Hepatocyte (in vitro differentiated cells): ENCODE measurements around the gene CNOT4. TPM values are rescaled to one million over a fixed set of nuclear protein-coding genes. Genes with fewer than 3 reads are reported as not detected.

ENCODE experiments used
- DNase-seq: peaks from one replicate; pipeline ENCODE4 v3.0.0-alpha.2; 2016; ENCODE audit warnings: low spot score
- H2AFZ ChIP-seq: fragments of 200-600 bp; sonication (generic); 2 replicates; pipeline ENCODE4 v1.6.0; 2016; ENCODE audit warnings: antibody characterized with exemption, mild to moderate bottlenecking
- H3K27ac ChIP-seq: fragments of 200-600 bp; sonication (generic); 2 replicates; pipeline ENCODE4 v1.5.1; 2016; ENCODE audit warnings: mild to moderate bottlenecking
- H3K27me3 ChIP-seq: fragments of 200-600 bp; sonication (generic); 2 replicates; pipeline ENCODE4 v1.6.1; 2016
- H3K36me3 ChIP-seq: fragments of 200-600 bp; sonication (generic); replicated peaks from 2 replicates; pipeline ENCODE4 v1.5.1; 2016; ENCODE audit warnings: low read depth; ENCODE audit not compliant: insufficient read depth
- H3K4me1 ChIP-seq: fragments of 200-600 bp; sonication (generic); 2 replicates; pipeline ENCODE4 v1.5.1; 2016; ENCODE audit warnings: mild to moderate bottlenecking, moderate library complexity; ENCODE audit not compliant: insufficient read depth
- H3K4me2 ChIP-seq: fragments of 200-600 bp; sonication (generic); 2 replicates; pipeline ENCODE4 v1.6.0; 2016
- H3K4me3 ChIP-seq: fragments of 200-600 bp; sonication (generic); 2 replicates; pipeline ENCODE4 v1.5.1; 2016; ENCODE audit warnings: mild to moderate bottlenecking
- H3K79me2 ChIP-seq: fragments of 200-600 bp; sonication (generic); 2 replicates; pipeline ENCODE4 v1.6.0; 2017; ENCODE audit warnings: mild to moderate bottlenecking
- H3K9me2 ChIP-seq: fragments of 200-600 bp; sonication (generic); replicated peaks from 2 replicates; pipeline ENCODE4 v1.6.0; 2017; ENCODE audit warnings: mild to moderate bottlenecking; ENCODE audit not compliant: insufficient read depth
- H3K9me3 ChIP-seq: fragments of 200-600 bp; sonication (generic); 2 replicates; pipeline ENCODE4 v1.5.1; 2016; ENCODE audit warnings: low read depth, mild to moderate bottlenecking
- H4K20me1 ChIP-seq: fragments of 200-600 bp; sonication (generic); 2 replicates; pipeline ENCODE4 v1.6.0; 2016; ENCODE audit warnings: mild to moderate bottlenecking; ENCODE audit not compliant: insufficient read depth, poor library complexity, severe bottlenecking
- EZH2 ChIP-seq: fragments of 200-600 bp; sonication (generic); IDR thresholded peaks from 2 replicates; pipeline ENCODE4 v1.6.1; 2016; ENCODE audit warnings: antibody characterized with exemption, mild to moderate bottlenecking, borderline replicate concordance
- EZH2phosphoT487 ChIP-seq: fragments of 200-600 bp; sonication (generic); IDR thresholded peaks from one replicate; pipeline ENCODE4 v1.6.1; 2018; ENCODE audit warnings: antibody characterized with exemption, mild to moderate bottlenecking, low read depth, moderate library complexity; ENCODE audit not compliant: unreplicated experiment, severe bottlenecking
- WGBS: methylation state at CpG from one replicate; pipeline ENCODE4 v1.1.6; 2016; ENCODE audit warnings: low lambda C conversion rate; ENCODE audit errors: missing lambda C conversion rate; 5-methylcytosine and 5-hydroxymethylcytosine counted together
- polyA plus RNA-seq: library from polyadenylated mRNA; unstranded; fragments of >200 nt; fragmentation: Nextera tagmentation; extraction: Ambion mirVana; gene quantifications from 2 replicates; pipeline ENCODE4 v1.2.1, GENCODE V29; 2016
- total RNA-seq: library from RNA; depleted of rRNA; stranded (reverse); fragments of >200 nt; gene quantifications from 2 replicates; pipeline ENCODE4 v1.2.3, GENCODE V29; 2014
- TF ChIP-seq, protein P1 (sequence below): fragments of 200-600 bp; sonication (generic); IDR thresholded peaks from 2 replicates; pipeline ENCODE4 v1.5.1; 2016; ENCODE audit warnings: antibody characterized with exemption, mild to moderate bottlenecking; ENCODE audit not compliant: poor library complexity

CNOT4 gene
- total and polyA plus RNA-seq, 2 experiments from 2014 or later: 11.8 to 12.9 TPM

DNA sequence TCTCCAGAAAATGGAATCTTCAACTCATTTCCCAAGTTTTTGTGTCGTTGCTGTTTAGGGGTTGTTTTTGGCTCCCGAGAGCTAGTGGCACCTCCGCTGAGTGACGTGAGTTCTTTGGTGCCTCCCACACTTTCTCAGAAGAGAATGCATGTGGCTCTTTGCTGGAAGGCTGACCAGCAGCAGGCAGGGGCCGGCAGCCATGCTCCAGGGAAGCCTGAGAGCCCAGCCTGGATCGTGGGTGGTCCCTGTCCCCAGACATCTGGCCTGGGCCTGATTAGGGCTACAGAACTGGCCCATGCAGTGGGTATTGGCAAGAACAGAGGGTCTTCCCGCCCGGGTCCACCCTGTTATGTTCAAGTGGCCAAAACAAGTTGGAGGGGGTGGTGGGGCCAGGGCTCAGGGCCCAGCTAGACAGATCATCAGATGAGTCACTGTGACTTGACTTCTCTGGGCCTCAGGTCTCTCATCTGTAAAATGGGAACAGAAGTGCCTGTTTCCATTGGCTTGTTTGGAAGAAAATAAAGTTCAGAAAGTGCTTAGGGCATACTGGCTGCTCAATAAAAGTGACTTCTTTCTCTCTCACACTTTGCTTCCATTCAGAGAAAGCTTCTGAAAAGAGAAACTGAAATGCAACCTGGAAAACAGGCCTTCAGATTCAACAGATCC is 193.1 kb downstream of the CNOT4 start:
- Histone ChIP-seq H4K20me1 (no peaks in the 10 kb centered on the region), H3K36me3 (no peaks in the 10 kb centered on the region), H3K9me3 (no peaks in the 10 kb centered on the region), H3K4me3 (no peak overlapping the region), H2AFZ (no peak overlapping the region), H3K4me2 (no peak overlapping the region), H3K4me1 (no peaks in the 10 kb centered on the region), H3K9me2 (no peaks in the 10 kb centered on the region), H3K27ac (no peak overlapping the region), H3K79me2 (no peaks in the 10 kb centered on the region), H3K27me3 (no peaks in the 10 kb centered on the region)
- 82% methylated on average over 8 of the region's 8 CpGs for WGBS
- TF ChIP-seq EZH2phosphoT487 (no peak), EZH2 (no peak)
- TF ChIP-seq, protein P1, sequence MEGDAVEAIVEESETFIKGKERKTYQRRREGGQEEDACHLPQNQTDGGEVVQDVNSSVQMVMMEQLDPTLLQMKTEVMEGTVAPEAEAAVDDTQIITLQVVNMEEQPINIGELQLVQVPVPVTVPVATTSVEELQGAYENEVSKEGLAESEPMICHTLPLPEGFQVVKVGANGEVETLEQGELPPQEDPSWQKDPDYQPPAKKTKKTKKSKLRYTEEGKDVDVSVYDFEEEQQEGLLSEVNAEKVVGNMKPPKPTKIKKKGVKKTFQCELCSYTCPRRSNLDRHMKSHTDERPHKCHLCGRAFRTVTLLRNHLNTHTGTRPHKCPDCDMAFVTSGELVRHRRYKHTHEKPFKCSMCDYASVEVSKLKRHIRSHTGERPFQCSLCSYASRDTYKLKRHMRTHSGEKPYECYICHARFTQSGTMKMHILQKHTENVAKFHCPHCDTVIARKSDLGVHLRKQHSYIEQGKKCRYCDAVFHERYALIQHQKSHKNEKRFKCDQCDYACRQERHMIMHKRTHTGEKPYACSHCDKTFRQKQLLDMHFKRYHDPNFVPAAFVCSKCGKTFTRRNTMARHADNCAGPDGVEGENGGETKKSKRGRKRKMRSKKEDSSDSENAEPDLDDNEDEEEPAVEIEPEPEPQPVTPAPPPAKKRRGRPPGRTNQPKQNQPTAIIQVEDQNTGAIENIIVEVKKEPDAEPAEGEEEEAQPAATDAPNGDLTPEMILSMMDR: no peak
- no peak for DNase-seq

DNA sequence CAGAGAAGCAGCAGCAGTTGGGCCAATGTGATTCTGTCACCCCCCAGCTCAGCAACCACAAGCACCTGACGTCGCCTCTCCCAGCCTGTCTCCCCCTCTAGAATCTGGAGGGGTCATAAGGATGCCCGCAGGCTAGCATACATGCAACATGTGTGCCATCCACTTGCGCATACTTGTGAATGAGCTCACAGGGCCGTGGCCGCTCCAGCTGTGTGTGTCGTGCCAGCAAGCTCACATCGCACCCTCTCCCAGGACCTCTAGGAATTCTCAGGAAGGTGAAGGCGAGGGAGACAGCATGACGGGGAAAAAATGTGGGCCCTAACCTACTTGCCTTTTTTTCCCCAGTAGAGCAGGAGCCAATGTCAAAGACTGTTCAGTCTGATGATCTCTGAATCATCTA is 195.9 kb downstream of the CNOT4 start:
- Histone ChIP-seq H3K9me2 (no peaks in the 10 kb centered on the region), H3K9me3 (no peaks in the 10 kb centered on the region), H3K4me1 (no peaks in the 10 kb centered on the region), H3K27me3 (no peaks in the 10 kb centered on the region), H2AFZ (no peak overlapping the region), H3K4me3 (no peak overlapping the region), H3K36me3 (no peaks in the 10 kb centered on the region), H4K20me1 (no peaks in the 10 kb centered on the region), H3K4me2 (no peak overlapping the region), H3K27ac (no peak overlapping the region), H3K79me2 (no peaks in the 10 kb centered on the region)
- 81% methylated on average over 10 of the region's 10 CpGs for WGBS
- no peak for DNase-seq
- no peak for TF ChIP-seq EZH2phosphoT487
- no peak for TF ChIP-seq EZH2

Other genes with a start within 250 kb of the CNOT4 start
- 43.4 and 44.6 TPM in 2 replicates for gene NUP205, start 47.8 kb upstream of the CNOT4 start, total RNA-seq
- 15.2 and 15.3 TPM in 2 replicates for gene NUP205, start 47.8 kb upstream of the CNOT4 start, polyA plus RNA-seq
- 28.1 and 29.1 TPM in 2 replicates for gene STMP1, start 152.4 kb upstream of the CNOT4 start, total RNA-seq
- gene STMP1, start 152.4 kb upstream of the CNOT4 start, polyA plus RNA-seq: 73.6 and 74.8 TPM in 2 replicates
- gene SLC13A4, start 218.1 kb upstream of the CNOT4 start, total RNA-seq: 0.13 TPM in 1 of 2 replicates, not detected in the other
- gene SLC13A4, start 218.1 kb upstream of the CNOT4 start, polyA plus RNA-seq: 0.93 TPM in 1 of 2 replicates, not detected in the other
- gene FAM180A, start 238.7 kb upstream of the CNOT4 start, total RNA-seq: not detected in 2 replicates
- gene FAM180A, start 238.7 kb upstream of the CNOT4 start, polyA plus RNA-seq: not detected in 2 replicates